ENCODE measurements around the gene BRINP2.

BRINP2 gene

GRCh38 chr1:177211231-177211630, 40.5 kb downstream of the BRINP2 start:
- TF ChIP-seq, protein P1, sequence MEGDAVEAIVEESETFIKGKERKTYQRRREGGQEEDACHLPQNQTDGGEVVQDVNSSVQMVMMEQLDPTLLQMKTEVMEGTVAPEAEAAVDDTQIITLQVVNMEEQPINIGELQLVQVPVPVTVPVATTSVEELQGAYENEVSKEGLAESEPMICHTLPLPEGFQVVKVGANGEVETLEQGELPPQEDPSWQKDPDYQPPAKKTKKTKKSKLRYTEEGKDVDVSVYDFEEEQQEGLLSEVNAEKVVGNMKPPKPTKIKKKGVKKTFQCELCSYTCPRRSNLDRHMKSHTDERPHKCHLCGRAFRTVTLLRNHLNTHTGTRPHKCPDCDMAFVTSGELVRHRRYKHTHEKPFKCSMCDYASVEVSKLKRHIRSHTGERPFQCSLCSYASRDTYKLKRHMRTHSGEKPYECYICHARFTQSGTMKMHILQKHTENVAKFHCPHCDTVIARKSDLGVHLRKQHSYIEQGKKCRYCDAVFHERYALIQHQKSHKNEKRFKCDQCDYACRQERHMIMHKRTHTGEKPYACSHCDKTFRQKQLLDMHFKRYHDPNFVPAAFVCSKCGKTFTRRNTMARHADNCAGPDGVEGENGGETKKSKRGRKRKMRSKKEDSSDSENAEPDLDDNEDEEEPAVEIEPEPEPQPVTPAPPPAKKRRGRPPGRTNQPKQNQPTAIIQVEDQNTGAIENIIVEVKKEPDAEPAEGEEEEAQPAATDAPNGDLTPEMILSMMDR (IDR thresholded peaks at IDR 0.05; ENCODE audit: insufficient read depth, low read depth, low read length, missing control alignments): no peak
- H3K4me3 ChIP-seq (ENCODE audit: low read depth, low read length): no peak overlapping the region
- no peak for DNase-seq (ENCODE audit: low read depth)

- DNase-seq (ENCODE audit: low read depth): no peak
- TF ChIP-seq, protein P1 (IDR thresholded peaks at IDR 0.05; ENCODE audit: insufficient read depth, low read depth, low read length, missing control alignments): no peak
- no peak overlapping the region for H3K4me3 ChIP-seq (ENCODE audit: low read depth, low read length)
These were observed 45.9 kb downstream of the BRINP2 start for GRCh38 chr1:177216587-177217202.

- DNase-seq (ENCODE audit: low read depth): no peak
- no peak overlapping the region for H3K4me3 ChIP-seq (ENCODE audit: low read depth, low read length)
- TF ChIP-seq, protein P1 (IDR thresholded peaks at IDR 0.05; ENCODE audit: insufficient read depth, low read depth, low read length, missing control alignments): no peak
These were observed 49.0 kb downstream of the BRINP2 start for GRCh38 chr1:177219554-177220458.

DNA sequence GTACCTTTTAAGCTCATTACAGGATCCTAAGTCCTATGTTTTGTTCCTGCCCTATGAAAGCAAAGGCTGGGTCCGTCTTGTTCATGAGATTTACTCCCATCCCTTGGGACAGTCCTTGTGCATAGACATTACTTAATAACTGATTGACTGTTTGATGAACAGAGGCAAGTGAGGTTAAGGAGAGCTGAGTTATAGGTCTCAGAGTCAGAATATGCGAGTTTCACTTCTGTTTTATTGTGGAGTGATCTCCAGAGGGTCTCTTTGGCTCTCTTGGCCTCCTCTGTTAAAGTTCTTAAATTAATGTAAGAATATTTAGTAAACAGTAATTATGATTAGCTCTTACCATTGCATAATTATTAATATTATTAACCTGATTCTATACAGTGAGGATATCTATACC, 52.6 kb downstream of the BRINP2 start:
- DNase-seq (ENCODE audit: low read depth): no peak
- TF ChIP-seq, protein P1 (IDR thresholded peaks at IDR 0.05; ENCODE audit: insufficient read depth, low read depth, low read length, missing control alignments): no peak
- no peak overlapping the region for H3K4me3 ChIP-seq (ENCODE audit: low read depth, low read length)

DNA sequence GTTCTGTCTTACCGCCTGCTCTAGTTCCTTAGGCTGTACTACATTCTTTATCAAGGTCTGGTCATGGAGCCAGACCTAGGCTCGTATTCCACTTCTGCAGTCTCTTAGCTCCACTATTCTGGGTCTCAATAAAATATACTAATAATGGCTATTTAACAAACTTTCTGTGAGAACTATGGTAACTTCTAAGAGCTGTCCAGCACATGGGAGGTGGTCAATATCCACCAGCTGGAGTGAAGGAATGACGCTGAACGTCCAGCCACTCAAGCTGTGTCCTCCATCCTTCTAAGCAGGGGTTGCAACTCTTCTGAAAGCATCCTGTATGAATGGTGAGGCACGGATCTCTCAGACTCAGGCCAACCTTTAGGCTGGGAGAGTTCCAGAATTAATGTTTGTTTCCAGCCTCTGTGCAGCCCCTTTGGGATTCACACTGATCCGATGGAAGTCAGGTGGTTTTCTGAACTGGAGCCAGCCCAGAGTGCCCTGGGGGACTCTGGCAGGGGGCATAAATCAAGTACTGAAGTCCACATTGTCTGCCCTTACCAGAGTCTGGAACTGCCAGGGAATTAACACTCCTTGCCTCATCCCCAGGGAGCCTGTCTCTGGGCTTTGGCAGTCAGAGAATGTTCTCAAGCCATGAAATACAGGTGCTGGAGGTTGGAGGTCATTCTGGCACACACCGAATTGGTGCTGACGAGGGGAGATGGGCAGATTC, 57.4 kb downstream of the BRINP2 start:
- DNase-seq (ENCODE audit: low read depth): no peak
- no peak overlapping the region for H3K4me3 ChIP-seq (ENCODE audit: low read depth, low read length)
- TF ChIP-seq, protein P1 (IDR thresholded peaks at IDR 0.05; ENCODE audit: insufficient read depth, low read depth, low read length, missing control alignments): no peak

DNA sequence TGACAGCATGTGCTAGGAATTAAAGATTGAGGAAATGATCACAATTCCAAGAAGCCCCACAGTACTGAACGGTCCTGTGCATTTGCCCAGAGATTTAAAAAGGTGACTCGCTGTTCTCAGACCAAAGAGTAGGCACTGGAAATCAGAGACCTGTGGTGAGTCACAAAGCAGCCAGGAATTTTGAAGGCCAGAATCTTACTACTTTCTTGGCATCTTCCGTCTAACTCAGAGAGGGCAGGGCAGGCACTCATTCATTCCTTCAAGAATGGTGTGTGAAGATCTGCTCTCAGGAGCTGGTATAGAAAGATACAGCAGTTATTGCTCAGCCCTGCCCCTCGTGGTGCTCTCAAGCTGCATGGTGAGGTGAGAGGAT, 57.9 kb downstream of the BRINP2 start:
- no peak for DNase-seq (ENCODE audit: low read depth)
- TF ChIP-seq, protein P1 (IDR thresholded peaks at IDR 0.05; ENCODE audit: insufficient read depth, low read depth, low read length, missing control alignments): no peak
- H3K4me3 ChIP-seq (ENCODE audit: low read depth, low read length): no peak overlapping the region
